Stimulated activated CD8-positive, alpha-beta memory T cell treated with anti-CD3 and anti-CD28 coated beads, Interleukin-12 subunit alpha, Interleukin-12 subunit beta, amount 100 ng/mL, for 1 hour (primary cell): ENCODE data around the gene PARN.
"Not testable (repeated sequence)": the region's sequence is repeated elsewhere in the genome, so short reads cannot be mapped to it uniquely, and the experiment has no call there.

Experiments used
- DNase-seq: peaks from one replicate; pipeline ENCODE4 v3.0.0-alpha.2; 2020; ENCODE audit warnings: low read depth

Gene PARN

GRCh38 chr16:14437426-14437825, 192.6 kb downstream of the PARN start:
- no peak for DNase-seq

- DNase-seq: no peak
These were observed 193.6 kb downstream of the PARN start for GRCh38 chr16:14436401-14436955.

- no peak for DNase-seq
These were observed 195.2 kb downstream of the PARN start for GRCh38 chr16:14434860-14435259.

GRCh38 chr16:14428971-14429637, 201.0 kb downstream of the PARN start:
- not testable (repeated sequence) for DNase-seq

GRCh38 chr16:14428043-14428442, 202.0 kb downstream of the PARN start:
- no peak for DNase-seq

- DNase-seq: no peak
These were observed 202.6 kb downstream of the PARN start for GRCh38 chr16:14427371-14427948.

GRCh38 chr16:14424595-14424994, 205.5 kb downstream of the PARN start:
- no peak for DNase-seq

GRCh38 chr16:14423344-14423743, 206.7 kb downstream of the PARN start:
- no peak for DNase-seq

- no peak for DNase-seq
These were observed 209.2 kb downstream of the PARN start for GRCh38 chr16:14420721-14421488.

GRCh38 chr16:14420243-14420642, 209.8 kb downstream of the PARN start:
- not testable (repeated sequence) for DNase-seq

GRCh38 chr16:14419817-14420216, 210.2 kb downstream of the PARN start:
- DNase-seq: no peak

- DNase-seq: no peak
These were observed 211.2 kb downstream of the PARN start for GRCh38 chr16:14418795-14419225.

- no peak for DNase-seq
These were observed 213.9 kb downstream of the PARN start for GRCh38 chr16:14416184-14416583.

- DNase-seq: no peak
These were observed 214.8 kb downstream of the PARN start for GRCh38 chr16:14415291-14415690.

- DNase-seq: no peak
These were observed 220.5 kb downstream of the PARN start for GRCh38 chr16:14409563-14409962.

GRCh38 chr16:14407786-14408399, 222.2 kb downstream of the PARN start:
- DNase-seq: no peak

GRCh38 chr16:14405611-14406537, 224.2 kb downstream of the PARN start:
- no peak for DNase-seq

- not testable (repeated sequence) for DNase-seq
These were observed 227.1 kb downstream of the PARN start for GRCh38 chr16:14403001-14403389.

- not testable (repeated sequence) for DNase-seq
These were observed 227.7 kb downstream of the PARN start for GRCh38 chr16:14402114-14403000.

GRCh38 chr16:14401711-14402061, 228.4 kb downstream of the PARN start:
- not testable (repeated sequence) for DNase-seq
